ENCODE results near the gene CCL19. TPM values are rescaled to one million over a fixed set of nuclear protein-coding genes. Genes with fewer than 3 reads are reported as not detected.

CCL19 gene
- total and polyA plus RNA-seq, 2 of the 8 experiments (the other 6 are each of a cell fraction or from before 2014, with no cell fraction given): not detected

DNA sequence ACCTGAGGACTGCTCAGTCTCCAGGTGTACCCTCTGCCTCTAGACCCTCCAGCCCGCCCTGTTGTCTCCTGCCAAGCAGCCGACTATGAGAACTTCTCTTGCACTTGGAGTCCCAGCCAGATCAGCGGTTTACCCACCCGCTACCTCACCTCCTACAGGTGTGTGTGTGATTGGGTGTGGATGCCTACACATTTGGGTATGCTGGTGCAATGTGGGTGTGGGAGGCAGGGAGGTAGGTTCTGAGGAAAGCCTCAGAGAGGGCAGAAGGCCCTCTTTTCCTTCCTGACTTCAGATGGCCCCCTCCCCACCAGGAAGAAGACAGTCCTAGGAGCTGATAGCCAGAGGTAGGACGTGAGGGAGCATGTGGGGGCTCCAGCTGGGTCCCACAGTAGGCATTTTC, 34.1 kb downstream of the CCL19 start (continued):
- TF ChIP-seq, protein P1, sequence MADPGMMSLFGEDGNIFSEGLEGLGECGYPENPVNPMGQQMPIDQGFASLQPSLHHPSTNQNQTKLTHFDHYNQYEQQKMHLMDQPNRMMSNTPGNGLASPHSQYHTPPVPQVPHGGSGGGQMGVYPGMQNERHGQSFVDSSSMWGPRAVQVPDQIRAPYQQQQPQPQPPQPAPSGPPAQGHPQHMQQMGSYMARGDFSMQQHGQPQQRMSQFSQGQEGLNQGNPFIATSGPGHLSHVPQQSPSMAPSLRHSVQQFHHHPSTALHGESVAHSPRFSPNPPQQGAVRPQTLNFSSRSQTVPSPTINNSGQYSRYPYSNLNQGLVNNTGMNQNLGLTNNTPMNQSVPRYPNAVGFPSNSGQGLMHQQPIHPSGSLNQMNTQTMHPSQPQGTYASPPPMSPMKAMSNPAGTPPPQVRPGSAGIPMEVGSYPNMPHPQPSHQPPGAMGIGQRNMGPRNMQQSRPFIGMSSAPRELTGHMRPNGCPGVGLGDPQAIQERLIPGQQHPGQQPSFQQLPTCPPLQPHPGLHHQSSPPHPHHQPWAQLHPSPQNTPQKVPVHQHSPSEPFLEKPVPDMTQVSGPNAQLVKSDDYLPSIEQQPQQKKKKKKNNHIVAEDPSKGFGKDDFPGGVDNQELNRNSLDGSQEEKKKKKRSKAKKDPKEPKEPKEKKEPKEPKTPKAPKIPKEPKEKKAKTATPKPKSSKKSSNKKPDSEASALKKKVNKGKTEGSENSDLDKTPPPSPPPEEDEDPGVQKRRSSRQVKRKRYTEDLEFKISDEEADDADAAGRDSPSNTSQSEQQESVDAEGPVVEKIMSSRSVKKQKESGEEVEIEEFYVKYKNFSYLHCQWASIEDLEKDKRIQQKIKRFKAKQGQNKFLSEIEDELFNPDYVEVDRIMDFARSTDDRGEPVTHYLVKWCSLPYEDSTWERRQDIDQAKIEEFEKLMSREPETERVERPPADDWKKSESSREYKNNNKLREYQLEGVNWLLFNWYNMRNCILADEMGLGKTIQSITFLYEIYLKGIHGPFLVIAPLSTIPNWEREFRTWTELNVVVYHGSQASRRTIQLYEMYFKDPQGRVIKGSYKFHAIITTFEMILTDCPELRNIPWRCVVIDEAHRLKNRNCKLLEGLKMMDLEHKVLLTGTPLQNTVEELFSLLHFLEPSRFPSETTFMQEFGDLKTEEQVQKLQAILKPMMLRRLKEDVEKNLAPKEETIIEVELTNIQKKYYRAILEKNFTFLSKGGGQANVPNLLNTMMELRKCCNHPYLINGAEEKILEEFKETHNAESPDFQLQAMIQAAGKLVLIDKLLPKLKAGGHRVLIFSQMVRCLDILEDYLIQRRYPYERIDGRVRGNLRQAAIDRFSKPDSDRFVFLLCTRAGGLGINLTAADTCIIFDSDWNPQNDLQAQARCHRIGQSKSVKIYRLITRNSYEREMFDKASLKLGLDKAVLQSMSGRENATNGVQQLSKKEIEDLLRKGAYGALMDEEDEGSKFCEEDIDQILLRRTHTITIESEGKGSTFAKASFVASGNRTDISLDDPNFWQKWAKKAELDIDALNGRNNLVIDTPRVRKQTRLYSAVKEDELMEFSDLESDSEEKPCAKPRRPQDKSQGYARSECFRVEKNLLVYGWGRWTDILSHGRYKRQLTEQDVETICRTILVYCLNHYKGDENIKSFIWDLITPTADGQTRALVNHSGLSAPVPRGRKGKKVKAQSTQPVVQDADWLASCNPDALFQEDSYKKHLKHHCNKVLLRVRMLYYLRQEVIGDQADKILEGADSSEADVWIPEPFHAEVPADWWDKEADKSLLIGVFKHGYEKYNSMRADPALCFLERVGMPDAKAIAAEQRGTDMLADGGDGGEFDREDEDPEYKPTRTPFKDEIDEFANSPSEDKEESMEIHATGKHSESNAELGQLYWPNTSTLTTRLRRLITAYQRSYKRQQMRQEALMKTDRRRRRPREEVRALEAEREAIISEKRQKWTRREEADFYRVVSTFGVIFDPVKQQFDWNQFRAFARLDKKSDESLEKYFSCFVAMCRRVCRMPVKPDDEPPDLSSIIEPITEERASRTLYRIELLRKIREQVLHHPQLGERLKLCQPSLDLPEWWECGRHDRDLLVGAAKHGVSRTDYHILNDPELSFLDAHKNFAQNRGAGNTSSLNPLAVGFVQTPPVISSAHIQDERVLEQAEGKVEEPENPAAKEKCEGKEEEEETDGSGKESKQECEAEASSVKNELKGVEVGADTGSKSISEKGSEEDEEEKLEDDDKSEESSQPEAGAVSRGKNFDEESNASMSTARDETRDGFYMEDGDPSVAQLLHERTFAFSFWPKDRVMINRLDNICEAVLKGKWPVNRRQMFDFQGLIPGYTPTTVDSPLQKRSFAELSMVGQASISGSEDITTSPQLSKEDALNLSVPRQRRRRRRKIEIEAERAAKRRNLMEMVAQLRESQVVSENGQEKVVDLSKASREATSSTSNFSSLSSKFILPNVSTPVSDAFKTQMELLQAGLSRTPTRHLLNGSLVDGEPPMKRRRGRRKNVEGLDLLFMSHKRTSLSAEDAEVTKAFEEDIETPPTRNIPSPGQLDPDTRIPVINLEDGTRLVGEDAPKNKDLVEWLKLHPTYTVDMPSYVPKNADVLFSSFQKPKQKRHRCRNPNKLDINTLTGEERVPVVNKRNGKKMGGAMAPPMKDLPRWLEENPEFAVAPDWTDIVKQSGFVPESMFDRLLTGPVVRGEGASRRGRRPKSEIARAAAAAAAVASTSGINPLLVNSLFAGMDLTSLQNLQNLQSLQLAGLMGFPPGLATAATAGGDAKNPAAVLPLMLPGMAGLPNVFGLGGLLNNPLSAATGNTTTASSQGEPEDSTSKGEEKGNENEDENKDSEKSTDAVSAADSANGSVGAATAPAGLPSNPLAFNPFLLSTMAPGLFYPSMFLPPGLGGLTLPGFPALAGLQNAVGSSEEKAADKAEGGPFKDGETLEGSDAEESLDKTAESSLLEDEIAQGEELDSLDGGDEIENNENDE (IDR thresholded peaks at IDR 0.05; ENCODE audit: insufficient replicate concordance, low read length): no peak
- TF ChIP-seq, protein P2, sequence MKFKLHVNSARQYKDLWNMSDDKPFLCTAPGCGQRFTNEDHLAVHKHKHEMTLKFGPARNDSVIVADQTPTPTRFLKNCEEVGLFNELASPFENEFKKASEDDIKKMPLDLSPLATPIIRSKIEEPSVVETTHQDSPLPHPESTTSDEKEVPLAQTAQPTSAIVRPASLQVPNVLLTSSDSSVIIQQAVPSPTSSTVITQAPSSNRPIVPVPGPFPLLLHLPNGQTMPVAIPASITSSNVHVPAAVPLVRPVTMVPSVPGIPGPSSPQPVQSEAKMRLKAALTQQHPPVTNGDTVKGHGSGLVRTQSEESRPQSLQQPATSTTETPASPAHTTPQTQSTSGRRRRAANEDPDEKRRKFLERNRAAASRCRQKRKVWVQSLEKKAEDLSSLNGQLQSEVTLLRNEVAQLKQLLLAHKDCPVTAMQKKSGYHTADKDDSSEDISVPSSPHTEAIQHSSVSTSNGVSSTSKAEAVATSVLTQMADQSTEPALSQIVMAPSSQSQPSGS (IDR thresholded peaks at IDR 0.05; ENCODE audit: low read length): no peak
- TF ChIP-seq SIN3A (conservative IDR thresholded peaks at IDR 0.05 in 1 of 2, IDR thresholded peaks at IDR 0.05 in 1 of 2; ENCODE audit: low read depth in 1 of 2, low read length in 2 of 2) (no peak), CBX5 (IDR thresholded peaks at IDR 0.05; ENCODE audit: low read depth, low read length) (no peak)
